ENCODE measurements around the gene BRD8. TPM values are rescaled to one million over a fixed set of nuclear protein-coding genes. Genes with fewer than 3 reads are reported as not detected.
"Not testable (repeated sequence)": the region's sequence is repeated elsewhere in the genome, so short reads cannot be mapped to it uniquely, and the experiment has no call there.

Gene BRD8
- total and polyA plus RNA-seq, 8 donors = 18.1 to 69.7 (median 29.6) TPM

DNA sequence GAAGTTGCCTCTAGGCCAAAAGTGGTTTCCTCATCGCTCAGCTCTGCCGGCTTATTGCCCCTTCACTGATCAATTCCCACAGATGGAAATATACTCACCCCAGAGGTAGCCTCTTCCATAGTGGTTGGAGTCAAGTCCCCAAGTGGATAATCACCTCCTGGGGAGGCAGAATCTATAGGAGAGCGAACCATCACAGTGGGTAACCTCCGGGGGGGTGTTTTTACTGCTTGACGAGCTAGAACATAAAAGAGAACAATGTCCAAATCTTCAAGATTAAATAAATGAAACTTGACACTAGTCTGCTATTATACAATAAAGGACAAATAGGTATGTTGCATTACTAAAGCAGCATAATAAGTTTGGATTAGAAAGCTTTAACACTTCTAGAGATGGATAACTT, 9.3 kb downstream of the BRD8 start:
- no peaks in the 10 kb centered on the region for H3K27me3 ChIP-seq
- TF ChIP-seq, protein P1, sequence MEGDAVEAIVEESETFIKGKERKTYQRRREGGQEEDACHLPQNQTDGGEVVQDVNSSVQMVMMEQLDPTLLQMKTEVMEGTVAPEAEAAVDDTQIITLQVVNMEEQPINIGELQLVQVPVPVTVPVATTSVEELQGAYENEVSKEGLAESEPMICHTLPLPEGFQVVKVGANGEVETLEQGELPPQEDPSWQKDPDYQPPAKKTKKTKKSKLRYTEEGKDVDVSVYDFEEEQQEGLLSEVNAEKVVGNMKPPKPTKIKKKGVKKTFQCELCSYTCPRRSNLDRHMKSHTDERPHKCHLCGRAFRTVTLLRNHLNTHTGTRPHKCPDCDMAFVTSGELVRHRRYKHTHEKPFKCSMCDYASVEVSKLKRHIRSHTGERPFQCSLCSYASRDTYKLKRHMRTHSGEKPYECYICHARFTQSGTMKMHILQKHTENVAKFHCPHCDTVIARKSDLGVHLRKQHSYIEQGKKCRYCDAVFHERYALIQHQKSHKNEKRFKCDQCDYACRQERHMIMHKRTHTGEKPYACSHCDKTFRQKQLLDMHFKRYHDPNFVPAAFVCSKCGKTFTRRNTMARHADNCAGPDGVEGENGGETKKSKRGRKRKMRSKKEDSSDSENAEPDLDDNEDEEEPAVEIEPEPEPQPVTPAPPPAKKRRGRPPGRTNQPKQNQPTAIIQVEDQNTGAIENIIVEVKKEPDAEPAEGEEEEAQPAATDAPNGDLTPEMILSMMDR (IDR thresholded peaks at IDR 0.05) = no peak
- FAIRE-seq (no peak), ATAC-seq (no peak), DNase-seq (no peak)
- H3K36me3 ChIP-seq = peaks cover 12 to 78% (median 51%) of the 10 kb centered on the region in 3 donors
- H3K27ac ChIP-seq = no peak overlapping the region
- intact Hi-C loops (cut with DNase I) = no loop called here
- no peaks in the 10 kb centered on the region for H3K4me1 ChIP-seq
- H3K9me3 ChIP-seq = no peaks in the 10 kb centered on the region
- WGBS, 2 donors = 91 to 95% methylated on average over 5 of the region's 5 CpGs
- no peak overlapping the region for H3K4me3 ChIP-seq

DNA sequence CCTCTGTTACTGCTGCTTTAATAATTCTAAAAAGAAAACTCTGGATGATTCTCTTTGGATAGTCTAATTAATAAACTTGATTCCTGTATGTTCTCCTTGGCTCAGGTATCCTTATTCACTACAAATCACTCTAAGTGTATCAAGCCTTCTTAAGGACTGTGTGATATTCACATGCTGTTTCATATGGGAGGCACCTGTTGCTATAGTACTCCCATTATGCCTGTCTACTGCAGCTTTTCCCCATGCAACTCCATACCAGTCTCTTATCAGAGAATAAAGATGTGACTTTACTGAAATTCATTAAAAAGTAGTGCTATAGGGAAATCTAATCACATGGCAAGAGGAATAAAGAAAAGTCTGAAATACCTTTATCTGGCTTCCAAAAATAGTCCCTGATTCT, 14.7 kb downstream of the BRD8 start:
- ATAC-seq (no peak), FAIRE-seq (no peak), DNase-seq (no peak)
- peaks cover 7 to 98% (median 58%) of the 10 kb centered on the region in 3 donors for H3K36me3 ChIP-seq
- H3K4me3 ChIP-seq = no peak overlapping the region
- intact Hi-C loops (cut with DNase I) = no loop called here
- H3K27ac ChIP-seq = no peak overlapping the region
- no peaks in the 10 kb centered on the region for H3K27me3 ChIP-seq
- TF ChIP-seq, protein P1 (IDR thresholded peaks at IDR 0.05) = no peak
- no peaks in the 10 kb centered on the region for H3K4me1 ChIP-seq
- H3K9me3 ChIP-seq = no peaks in the 10 kb centered on the region

DNA sequence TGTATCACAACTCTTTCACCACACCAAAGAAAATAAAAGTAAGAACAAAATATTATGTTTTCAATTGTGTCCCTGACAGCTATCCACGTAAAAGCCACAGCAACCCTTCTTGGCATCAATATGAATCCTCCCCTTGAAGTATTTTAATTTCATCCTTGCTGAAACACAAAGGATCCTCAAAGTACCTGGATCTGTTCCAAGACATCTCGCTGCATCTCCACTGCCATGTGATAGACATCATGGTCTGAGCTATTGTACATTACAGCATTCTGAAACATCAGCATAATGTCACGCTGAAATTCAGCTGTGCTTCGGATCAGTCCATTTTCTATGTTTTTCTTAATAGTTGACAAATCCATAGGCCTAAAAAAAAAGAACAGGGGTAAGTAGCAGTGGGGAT, 17.7 kb downstream of the BRD8 start:
- FAIRE-seq = no peak
- Histone ChIP-seq H3K9me3 (no peaks in the 10 kb centered on the region), H3K4me3 (no peak overlapping the region), H3K27ac (no peak overlapping the region), H3K27me3 (no peaks in the 10 kb centered on the region), H3K4me1 (no peaks in the 10 kb centered on the region), H3K36me3 (peaks cover 7 to 87% (median 59%) of the 10 kb centered on the region in 3 donors)
- no peak for DNase-seq
- intact Hi-C loops (cut with DNase I) = no loop called here
- ATAC-seq = no peak
- 92 to 93% methylated on average over 4 of the region's 4 CpGs for WGBS, 2 donors
- TF ChIP-seq, protein P1 (IDR thresholded peaks at IDR 0.05) = no peak

DNA sequence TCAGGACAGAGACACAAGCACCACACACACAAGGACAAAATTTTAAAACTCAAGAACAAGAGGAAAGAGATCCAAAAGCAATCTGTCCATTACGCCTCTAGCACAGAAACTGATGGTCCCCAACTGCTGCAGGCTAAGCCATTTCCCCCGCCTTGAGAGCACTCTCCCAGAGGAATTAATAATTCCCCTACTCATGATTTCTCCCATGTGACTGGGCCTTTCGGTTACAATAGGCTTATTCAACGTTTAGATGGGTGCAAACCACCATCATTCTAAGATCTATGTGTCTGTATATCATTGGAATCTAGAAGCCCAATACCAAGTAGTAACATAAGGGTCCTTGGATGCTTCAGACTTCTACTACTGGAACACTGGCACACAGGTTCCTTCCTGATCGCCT, 18.8 kb downstream of the BRD8 start:
- intact Hi-C loops (cut with DNase I) = no loop called here
- H3K27me3 ChIP-seq = no peaks in the 10 kb centered on the region
- peaks cover 0 to 78% (median 54%) of the 10 kb centered on the region in 3 donors for H3K36me3 ChIP-seq
- ATAC-seq = no peak
- 86 to 91% methylated on average over 5 of the region's 5 CpGs for WGBS, 2 donors
- FAIRE-seq = no peak
- no peaks in the 10 kb centered on the region for H3K9me3 ChIP-seq
- no peaks in the 10 kb centered on the region for H3K4me1 ChIP-seq
- H3K27ac ChIP-seq = no peak overlapping the region
- DNase-seq = no peak
- TF ChIP-seq, protein P1 (IDR thresholded peaks at IDR 0.05) = no peak
- H3K4me3 ChIP-seq = no peak overlapping the region

DNA sequence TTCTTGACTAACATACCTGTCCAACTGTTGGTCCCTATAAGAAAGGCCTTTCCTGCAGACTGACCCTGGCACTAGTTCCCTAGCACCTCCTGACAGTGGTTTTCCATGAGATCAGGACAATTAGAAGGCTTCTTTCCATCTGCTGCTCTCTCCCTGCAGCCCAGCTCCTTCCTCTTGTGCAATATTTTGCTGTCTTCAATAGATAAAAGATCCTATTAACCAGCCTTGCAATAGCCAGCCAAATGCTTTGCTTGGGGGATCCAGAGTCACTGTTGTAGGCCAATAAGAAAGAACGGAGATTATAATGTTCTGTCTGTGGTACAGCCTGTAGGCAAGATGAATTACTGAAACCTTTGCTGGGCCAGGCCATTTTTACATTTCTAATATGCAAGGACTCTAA, 20.8 kb downstream of the BRD8 start:
- no peak for FAIRE-seq
- DNase-seq = no peak
- Histone ChIP-seq H3K4me3 (no peak overlapping the region), H3K36me3 (peaks cover 0 to 57% (median 36%) of the 10 kb centered on the region in 3 donors), H3K27ac (no peak overlapping the region), H3K4me1 (no peaks in the 10 kb centered on the region), H3K27me3 (no peaks in the 10 kb centered on the region), H3K9me3 (no peaks in the 10 kb centered on the region)
- 79 to 84% methylated on average over 1 of the region's 1 CpG for WGBS, 2 donors
- no peak for ATAC-seq
- intact Hi-C loops (cut with DNase I) = no loop called here
- TF ChIP-seq, protein P1 (IDR thresholded peaks at IDR 0.05) = no peak

DNA sequence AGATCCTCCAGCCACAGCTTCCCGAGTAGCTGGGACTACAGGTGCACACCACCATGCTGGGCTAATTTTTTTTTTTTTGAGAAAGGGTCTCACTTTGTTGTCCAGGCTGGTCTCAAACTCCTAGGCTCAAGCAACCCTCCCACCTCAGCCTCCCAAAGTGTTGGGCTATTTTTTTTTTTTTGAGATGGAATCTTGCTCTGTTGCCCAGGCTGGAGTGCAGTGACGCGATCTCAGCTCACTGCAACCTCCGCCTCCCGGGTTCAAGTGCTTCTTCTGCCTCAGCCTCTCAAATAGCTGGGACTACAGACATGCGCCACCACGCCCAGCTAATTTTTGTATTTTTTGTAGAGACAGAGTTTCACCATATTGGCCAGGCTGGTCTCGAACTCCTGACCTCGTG, 22.5 kb downstream of the BRD8 start:
- H3K27me3 ChIP-seq; intact Hi-C loops (cut with DNase I); H3K9me3 ChIP-seq; H3K4me1 ChIP-seq; DNase-seq; H3K4me3 ChIP-seq; FAIRE-seq; H3K27ac ChIP-seq; ATAC-seq: not testable (repeated sequence)
- peaks cover 0 to 41% (median 22%) of the 10 kb centered on the region in 3 donors for H3K36me3 ChIP-seq
- 96 to 97% methylated on average over 9 of the region's 9 CpGs for WGBS, 2 donors

Data from pancreas (tissue), 10 donors.